ENCODE data around the gene CRACDL. TPM values are rescaled to one million over a fixed set of nuclear protein-coding genes. Genes with fewer than 3 reads are reported as not detected.

Gene CRACDL
- total RNA-seq, 1 experiment from 2014 or later = 1.1 TPM

DNA sequence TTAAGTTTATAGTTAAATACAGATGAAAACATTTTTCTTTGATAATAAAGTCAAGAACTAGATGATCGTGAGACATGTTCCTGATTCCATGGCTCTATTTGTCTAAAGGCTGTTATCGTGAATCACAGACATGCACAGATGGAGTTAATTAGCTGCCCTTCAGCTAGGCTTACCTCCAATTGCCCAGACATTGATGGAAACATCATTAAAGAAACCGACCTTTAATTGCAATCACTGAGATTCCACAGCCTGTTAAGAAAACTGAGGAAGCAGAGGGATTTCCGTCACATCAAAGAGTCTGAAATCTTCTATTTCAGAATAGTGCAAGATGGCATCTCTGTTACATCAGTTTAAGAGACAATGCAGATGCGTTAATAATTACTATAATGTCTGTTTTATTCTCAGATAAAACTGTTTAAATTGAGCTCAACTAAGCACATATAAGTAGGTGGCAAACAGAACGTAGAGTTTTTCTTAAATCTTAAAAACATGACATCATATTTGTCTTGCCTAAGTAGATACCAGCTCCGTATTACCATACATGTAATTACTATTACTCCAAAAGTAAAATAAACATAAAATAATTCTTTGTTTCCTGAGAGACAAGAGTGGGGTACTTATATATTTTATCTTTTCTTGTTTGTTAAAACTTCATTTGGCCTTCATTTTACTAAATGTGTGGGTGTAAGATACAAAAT lies 23.9 kb upstream of the CRACDL start:
- Mint-ChIP-seq H3K4me1 (ENCODE audit: low read depth, unreplicated experiment) (peaks cover 7% of the 10 kb centered on the region), H3K9me3 (ENCODE audit: unreplicated experiment) (peaks cover 36% of the 10 kb centered on the region), H3K27me3 (ENCODE audit: insufficient read depth, unreplicated experiment) (peaks cover 10% of the 10 kb centered on the region), H3K27ac (ENCODE audit: unreplicated experiment) (no peak overlapping the region), H3K4me3 (ENCODE audit: unreplicated experiment) (no peak overlapping the region), H3K36me3 (ENCODE audit: insufficient read depth, unreplicated experiment) (no peaks in the 10 kb centered on the region)
- H3K9me3 ChIP-seq = no peaks in the 10 kb centered on the region
- TF ChIP-seq, protein P1, sequence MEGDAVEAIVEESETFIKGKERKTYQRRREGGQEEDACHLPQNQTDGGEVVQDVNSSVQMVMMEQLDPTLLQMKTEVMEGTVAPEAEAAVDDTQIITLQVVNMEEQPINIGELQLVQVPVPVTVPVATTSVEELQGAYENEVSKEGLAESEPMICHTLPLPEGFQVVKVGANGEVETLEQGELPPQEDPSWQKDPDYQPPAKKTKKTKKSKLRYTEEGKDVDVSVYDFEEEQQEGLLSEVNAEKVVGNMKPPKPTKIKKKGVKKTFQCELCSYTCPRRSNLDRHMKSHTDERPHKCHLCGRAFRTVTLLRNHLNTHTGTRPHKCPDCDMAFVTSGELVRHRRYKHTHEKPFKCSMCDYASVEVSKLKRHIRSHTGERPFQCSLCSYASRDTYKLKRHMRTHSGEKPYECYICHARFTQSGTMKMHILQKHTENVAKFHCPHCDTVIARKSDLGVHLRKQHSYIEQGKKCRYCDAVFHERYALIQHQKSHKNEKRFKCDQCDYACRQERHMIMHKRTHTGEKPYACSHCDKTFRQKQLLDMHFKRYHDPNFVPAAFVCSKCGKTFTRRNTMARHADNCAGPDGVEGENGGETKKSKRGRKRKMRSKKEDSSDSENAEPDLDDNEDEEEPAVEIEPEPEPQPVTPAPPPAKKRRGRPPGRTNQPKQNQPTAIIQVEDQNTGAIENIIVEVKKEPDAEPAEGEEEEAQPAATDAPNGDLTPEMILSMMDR (IDR thresholded peaks at IDR 0.05; ENCODE audit: insufficient read depth in 1 of 2, low read depth in 1 of 2, low read length in 1 of 2, severe bottlenecking in 1 of 2, unreplicated experiment in 1 of 2) = no peak
- intact Hi-C loops (cut with micrococcal nuclease; ENCODE audit: unreplicated experiment) = no loop called here
- H3K27me3 ChIP-seq (replicated peaks; ENCODE audit: control insufficient read depth, insufficient read depth, low read length) = no peaks in the 10 kb centered on the region
- POLR2A ChIA-PET = interaction anchor here (0.6 to 0.9 kb wide), 2 partner anchors 181 to 225 kb away, joined by 3 to 7 read pairs; no protein-coding TSS in a partner anchor
- no peak overlapping the region for H3K4me3 ChIP-seq (ENCODE audit: low read depth, low read length)
- CTCF ChIA-PET = no interaction called here
- H3K36me3 ChIP-seq (ENCODE audit: control insufficient read depth, insufficient read depth, low read length) = no peaks in the 10 kb centered on the region
- DNase-seq = no peak
- BruUV-seq (replicated peaks) = no TSS peak
- no peaks in the 10 kb centered on the region for H3K4me1 ChIP-seq

DNA sequence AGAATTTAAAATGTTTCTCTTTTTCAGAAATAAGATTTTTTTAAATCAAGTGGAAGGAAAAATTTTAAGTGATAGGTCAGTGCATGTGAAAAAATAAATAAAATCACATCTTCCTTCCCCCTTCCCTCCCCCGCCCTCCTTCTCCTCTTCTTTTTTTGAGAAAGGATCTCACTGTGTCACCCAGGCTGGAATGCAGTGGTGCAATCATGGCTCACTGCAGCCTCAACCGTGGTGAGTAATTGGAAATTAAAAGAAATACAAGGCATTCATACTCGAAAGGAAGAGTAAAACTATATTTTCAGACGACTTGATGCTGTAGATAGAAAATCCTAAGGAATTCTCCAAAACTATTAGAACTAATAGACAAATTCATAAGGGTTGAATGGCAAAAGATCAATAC lies 16.9 kb upstream of the CRACDL start:
- Mint-ChIP-seq H3K9me3 (ENCODE audit: unreplicated experiment) (no peaks in the 10 kb centered on the region), H3K4me1 (ENCODE audit: low read depth, unreplicated experiment) (no peaks in the 10 kb centered on the region), H3K36me3 (ENCODE audit: insufficient read depth, unreplicated experiment) (no peaks in the 10 kb centered on the region), H3K27me3 (ENCODE audit: insufficient read depth, unreplicated experiment) (peaks cover 18% of the 10 kb centered on the region), H3K27ac (ENCODE audit: unreplicated experiment) (no peak overlapping the region), H3K4me3 (ENCODE audit: unreplicated experiment) (no peak overlapping the region)
- Histone ChIP-seq H3K9me3 (no peaks in the 10 kb centered on the region), H3K4me1 (no peaks in the 10 kb centered on the region), H3K27me3 (replicated peaks; ENCODE audit: control insufficient read depth, insufficient read depth, low read length) (no peaks in the 10 kb centered on the region), H3K4me3 (ENCODE audit: low read depth, low read length) (no peak overlapping the region), H3K36me3 (ENCODE audit: control insufficient read depth, insufficient read depth, low read length) (no peaks in the 10 kb centered on the region)
- CTCF ChIA-PET = no interaction called here
- TF ChIP-seq, protein P1 (IDR thresholded peaks at IDR 0.05; ENCODE audit: insufficient read depth in 1 of 2, low read depth in 1 of 2, low read length in 1 of 2, severe bottlenecking in 1 of 2, unreplicated experiment in 1 of 2) = no peak
- POLR2A ChIA-PET = no interaction called here
- DNase-seq = no peak
- no TSS peak for BruUV-seq (replicated peaks)
- intact Hi-C loops (cut with micrococcal nuclease; ENCODE audit: unreplicated experiment) = no loop called here

GRCh38 chr2:98948956-98949739 lies 13.1 kb upstream of the CRACDL start:
- TF ChIP-seq, protein P1 (IDR thresholded peaks at IDR 0.05; ENCODE audit: insufficient read depth in 1 of 2, low read depth in 1 of 2, low read length in 1 of 2, severe bottlenecking in 1 of 2, unreplicated experiment in 1 of 2) = no peak
- Histone ChIP-seq H3K36me3 (ENCODE audit: control insufficient read depth, insufficient read depth, low read length) (no peaks in the 10 kb centered on the region), H3K9me3 (no peaks in the 10 kb centered on the region), H3K4me1 (no peaks in the 10 kb centered on the region), H3K4me3 (ENCODE audit: low read depth, low read length) (no peak overlapping the region), H3K27me3 (replicated peaks; ENCODE audit: control insufficient read depth, insufficient read depth, low read length) (no peaks in the 10 kb centered on the region)
- intact Hi-C loops (cut with micrococcal nuclease; ENCODE audit: unreplicated experiment) = loop anchor here (10.0 kb wide), 1 partner anchor 116 kb away; no protein-coding TSS in a partner anchor
- ChIA-PET CTCF (no interaction called here), POLR2A (no interaction called here)
- H3K27me3 Mint-ChIP-seq (ENCODE audit: insufficient read depth, unreplicated experiment) = peaks cover 12% of the 10 kb centered on the region
- no peak overlapping the region for H3K27ac Mint-ChIP-seq (ENCODE audit: unreplicated experiment)
- no peak overlapping the region for H3K4me3 Mint-ChIP-seq (ENCODE audit: unreplicated experiment)
- H3K4me1 Mint-ChIP-seq (ENCODE audit: low read depth, unreplicated experiment) = no peaks in the 10 kb centered on the region
- BruUV-seq (replicated peaks) = no TSS peak
- DNase-seq = no peak
- H3K36me3 Mint-ChIP-seq (ENCODE audit: insufficient read depth, unreplicated experiment) = no peaks in the 10 kb centered on the region
- no peaks in the 10 kb centered on the region for H3K9me3 Mint-ChIP-seq (ENCODE audit: unreplicated experiment)
